SKM-1 (cell line): Measurements from ENCODE around the gene TJP1.
"Not testable (repeated sequence)": the region's sequence is repeated elsewhere in the genome, so short reads cannot be mapped to it uniquely, and the experiment has no call there.

Experiments
- DNase-seq: peaks from one replicate; lab custom pipeline; 2025; ENCODE audit not compliant: unreplicated experiment; lab: John Stamatoyannopoulos, UW

The TJP1 gene

DNA sequence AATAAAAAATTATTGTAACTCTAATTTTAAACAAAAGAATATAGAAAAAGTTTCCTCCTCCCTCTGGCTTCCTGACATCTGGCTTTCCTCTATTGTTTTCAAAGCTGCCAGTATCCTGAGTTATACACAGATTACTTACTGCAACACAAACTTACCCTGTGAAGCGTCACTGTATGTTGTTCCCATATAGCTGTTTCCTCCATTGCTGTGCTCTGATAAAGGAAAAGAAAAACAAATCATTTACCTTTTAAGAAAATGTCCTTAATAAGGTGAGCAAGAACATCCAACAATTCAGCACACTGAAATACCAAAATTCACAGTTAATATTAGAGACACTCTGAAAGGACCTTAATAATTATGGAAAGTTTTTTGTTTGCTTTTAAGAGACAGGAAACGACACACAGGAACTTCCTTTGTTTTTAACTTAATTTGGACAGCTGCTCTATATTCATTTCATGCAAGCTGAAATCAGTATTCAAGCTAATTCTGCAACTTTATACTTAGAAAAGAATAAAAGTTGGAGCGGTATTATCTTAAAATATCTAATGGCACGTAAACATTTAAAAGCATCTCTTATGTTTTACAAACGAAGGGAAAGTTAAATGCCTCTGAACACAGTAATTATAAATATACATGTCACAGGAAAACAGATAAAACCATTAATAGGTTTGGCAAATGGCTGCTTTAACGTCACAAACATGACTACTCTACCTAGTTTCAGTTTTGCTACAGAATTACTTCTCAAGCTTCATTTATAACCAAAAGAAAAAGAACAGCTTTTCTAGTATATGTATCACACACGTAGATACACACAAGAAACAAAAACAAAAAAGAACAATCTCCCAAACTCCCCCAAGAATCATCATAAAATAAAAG lies 21.5 kb downstream of the TJP1 start:
- DNase-seq = no peak

DNA sequence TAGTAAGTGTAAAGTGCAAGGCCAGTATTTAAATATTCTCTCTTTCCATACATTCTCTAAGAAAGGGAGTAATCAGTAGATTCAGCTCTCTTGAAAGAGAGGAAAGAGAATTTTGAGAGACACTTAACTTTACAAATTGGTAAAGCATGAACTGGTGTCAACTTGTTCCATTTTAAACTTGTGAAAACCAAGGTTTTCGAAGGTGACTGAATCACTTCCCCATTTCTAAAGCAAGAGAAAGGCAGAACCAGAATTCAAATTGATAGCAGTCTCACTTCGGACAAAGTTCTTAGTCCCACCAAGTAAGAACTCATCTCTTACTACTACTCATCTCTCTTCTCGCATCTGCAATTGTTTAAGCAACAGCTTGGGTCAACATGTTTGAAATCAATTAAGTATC lies 22.4 kb downstream of the TJP1 start:
- no peak for DNase-seq

- DNase-seq = no peak
Measured at GRCh38 chr15:29795610-29796009, 26.7 kb downstream of the TJP1 start.

- no peak for DNase-seq
Measured at GRCh38 chr15:29792426-29793159, 29.7 kb downstream of the TJP1 start.

- DNase-seq = no peak
Measured at GRCh38 chr15:29790607-29791006, 31.7 kb downstream of the TJP1 start.

DNA sequence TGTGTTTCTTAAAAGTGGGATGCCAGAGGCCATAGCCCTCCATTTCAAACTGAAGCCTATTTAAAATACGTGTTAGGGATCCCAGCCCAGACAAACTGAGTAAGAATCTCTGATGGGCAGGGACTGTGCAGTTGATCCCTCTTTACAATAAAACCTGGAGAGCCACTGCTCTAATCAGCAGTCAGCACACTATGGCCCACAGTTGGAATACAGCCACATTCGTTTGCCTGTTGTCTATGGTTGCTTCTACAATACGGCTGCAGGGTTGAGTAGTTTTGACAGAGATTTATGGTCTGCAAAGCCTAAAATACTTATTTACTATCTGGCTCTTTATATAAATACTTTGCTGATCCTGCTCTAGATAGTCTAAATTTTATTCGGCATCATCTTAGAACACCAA lies 32.4 kb downstream of the TJP1 start:
- DNase-seq = no peak

DNA sequence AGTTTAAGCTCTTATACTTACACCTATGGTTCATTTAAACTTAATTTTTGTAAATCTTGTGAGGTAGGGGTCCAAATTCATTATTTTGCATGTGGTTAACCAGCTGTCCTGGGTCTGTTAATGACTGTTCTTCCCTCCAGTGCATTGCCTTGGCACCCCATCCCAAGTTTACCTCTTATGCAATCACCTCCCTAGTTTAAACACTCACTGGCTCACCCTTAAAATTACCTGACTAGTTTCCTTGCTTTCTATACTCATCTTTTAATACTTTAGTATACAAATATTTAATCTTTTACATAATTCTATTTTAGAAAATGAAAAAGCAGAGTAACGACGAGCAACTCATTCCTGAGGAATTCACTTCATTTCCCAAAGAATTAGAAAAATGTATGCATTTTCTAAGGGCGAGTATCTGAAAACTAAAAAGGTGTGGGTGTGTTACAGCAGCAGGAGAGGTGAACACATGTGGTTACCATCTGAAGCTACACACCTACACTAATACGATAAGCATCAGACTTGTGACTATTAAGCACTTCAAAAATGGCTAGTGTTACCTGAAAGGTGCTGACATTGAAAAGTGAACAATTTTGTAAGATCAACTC lies 33.7 kb downstream of the TJP1 start:
- no peak for DNase-seq

GRCh38 chr15:29787767-29788166 lies 34.5 kb downstream of the TJP1 start:
- DNase-seq = no peak

GRCh38 chr15:29785642-29786041 lies 36.6 kb downstream of the TJP1 start:
- DNase-seq = no peak

GRCh38 chr15:29785136-29785535 lies 37.1 kb downstream of the TJP1 start:
- DNase-seq = no peak

DNA sequence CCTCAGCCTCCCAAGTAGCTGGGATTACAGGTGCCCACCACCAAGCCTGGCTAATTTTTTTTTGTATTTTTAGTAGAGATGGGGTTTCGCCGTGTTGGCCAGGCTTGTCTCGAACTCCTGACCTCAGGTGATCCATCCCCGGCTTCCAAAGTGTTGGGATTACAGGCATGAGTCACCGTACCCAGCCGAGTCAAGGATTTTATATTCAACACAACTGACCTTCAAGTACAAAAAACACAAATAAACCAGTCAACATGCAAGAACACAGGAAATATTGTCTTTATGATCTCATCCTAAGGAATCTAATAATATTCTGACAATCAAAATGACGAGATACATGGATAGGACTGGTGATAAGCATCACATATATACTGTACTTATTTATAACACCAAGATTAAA lies 37.9 kb downstream of the TJP1 start:
- no peak for DNase-seq

- not testable (repeated sequence) for DNase-seq
Measured at GRCh38 chr15:29782816-29783215, 39.5 kb downstream of the TJP1 start.

DNA sequence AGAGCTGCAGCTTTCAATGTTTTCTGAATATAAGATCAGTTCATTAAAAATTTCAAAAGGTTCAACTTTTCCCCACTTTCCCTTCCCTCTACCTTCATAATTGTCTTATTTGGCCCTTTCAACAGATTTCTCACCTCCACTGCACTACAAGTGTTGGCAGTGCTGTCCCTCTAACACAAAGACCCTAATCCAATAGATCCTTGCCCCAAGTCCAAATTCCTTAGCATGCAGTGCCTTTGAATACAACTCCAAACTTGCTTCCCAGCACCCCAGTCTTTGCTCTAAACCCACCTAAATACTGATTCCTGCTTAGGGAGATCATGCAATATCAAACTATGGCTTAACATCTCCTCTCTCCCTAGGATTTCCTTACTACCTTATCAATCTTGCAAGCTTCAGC lies 43.9 kb downstream of the TJP1 start:
- no peak for DNase-seq

DNA sequence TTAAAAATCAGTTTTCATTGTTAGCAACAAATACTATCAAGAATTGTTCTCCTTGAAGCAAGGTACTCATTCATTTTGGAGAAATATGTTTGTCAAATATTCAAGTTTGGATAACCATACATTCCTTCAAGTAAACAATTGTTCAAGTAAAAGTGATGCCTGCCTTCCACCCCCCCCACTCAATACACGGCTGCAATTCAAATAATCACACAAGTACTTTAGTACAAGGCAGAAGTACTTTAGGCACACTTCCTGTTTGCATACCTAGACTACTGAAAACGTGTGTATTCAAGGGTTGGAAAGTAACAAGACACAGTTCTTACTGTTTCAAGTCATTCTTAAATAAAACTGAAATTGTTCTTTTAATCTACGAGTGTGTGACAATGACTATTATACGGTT lies 45.4 kb downstream of the TJP1 start:
- DNase-seq = no peak

GRCh38 chr15:29774900-29775299 lies 47.4 kb downstream of the TJP1 start:
- DNase-seq = no peak

DNA sequence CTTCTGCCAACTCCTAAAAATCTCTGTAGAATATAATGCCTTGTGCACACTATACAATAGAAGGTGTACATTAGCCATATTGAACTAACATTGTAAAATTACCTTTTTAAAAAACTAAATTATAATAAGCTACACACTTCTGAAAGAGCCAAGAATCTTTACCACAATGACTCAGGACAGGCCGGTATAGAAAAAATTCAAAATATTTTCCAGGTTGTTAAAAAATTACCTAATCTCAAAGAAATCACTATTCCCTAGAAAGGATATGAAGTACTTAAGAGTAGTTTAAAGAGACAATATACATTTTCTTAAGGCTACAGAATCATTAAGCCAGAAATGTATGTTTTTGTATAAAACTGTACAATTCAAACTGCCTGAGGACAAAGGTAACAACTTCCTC lies 48.5 kb downstream of the TJP1 start:
- DNase-seq = no peak

- no peak for DNase-seq
Measured at GRCh38 chr15:29773000-29773399, 49.3 kb downstream of the TJP1 start.

DNA sequence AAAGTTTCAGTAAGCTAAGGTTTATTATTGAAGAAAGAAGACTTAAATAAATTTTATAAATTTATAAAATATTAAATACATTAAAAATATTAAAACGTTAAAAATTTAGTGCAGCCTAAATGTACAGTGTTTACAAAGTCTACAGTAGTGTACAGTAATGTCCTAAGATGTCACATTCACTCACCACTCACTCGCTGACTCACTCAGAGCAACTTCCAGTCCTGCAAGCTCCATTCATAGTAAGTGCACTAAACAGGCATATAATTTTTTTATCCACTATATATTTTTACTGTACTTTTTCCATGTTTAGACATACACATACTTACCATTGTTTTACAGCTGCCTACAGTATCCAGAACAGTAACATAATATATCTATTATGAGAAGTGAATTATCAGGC lies 51.5 kb downstream of the TJP1 start:
- no peak for DNase-seq

DNA sequence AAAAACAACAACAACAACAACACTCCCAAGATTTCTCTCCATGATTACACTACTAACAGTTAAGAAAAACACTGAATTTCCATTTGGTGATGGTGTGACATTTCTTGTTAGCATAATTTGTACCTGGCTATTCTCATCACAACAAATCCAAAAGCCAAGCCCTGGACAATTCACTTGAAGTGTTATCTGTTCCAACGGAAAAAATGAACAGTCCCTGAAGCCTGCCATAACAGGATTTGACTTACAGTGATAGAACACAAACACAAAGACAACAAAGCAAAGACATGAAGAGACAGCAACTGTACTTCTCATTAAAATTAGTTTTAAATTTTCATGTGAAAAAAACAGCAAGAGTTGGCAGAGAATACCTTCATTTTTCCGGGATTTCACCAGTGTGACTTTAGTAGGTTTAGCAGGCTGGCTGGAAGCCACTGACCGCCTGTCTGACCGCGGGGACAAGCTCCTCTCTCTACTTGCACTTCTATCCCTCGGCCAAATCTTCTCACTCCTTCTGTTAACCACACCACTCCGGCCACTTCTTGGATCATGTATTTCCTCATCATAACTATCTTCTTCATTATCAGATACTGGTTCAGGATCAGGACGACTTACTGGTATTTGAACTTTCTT lies 56.3 kb downstream of the TJP1 start:
- no peak for DNase-seq

DNA sequence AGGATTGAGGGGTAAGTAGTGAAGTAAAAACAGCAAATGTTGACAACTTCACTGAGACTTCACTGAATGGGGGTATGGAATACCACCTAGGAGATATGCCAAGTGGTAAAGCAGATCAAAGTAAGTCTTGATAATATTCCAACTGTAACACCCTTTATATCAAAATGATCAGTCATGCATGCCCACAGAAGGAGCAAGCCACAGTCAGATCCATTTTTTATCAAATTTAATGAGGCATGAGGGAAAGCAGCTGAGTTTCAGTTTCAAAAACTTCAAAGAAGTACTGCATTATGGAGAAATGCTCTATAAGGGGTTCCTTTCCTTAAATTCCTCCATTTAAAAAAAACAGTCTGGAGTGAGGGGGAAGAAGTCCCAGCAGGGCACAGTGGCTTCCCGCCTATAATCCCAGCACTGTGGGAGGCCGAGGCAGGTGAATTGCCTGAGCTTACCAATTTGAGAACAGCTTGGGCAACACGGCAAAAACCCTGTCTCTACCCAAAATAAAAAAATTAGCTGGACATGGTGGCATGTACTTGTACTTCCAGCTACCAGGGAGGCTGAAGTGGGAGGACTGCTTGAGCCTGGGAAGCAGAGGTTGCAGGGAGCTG lies 56.9 kb downstream of the TJP1 start:
- DNase-seq = no peak

GRCh38 chr15:29759596-29759995 lies 62.7 kb downstream of the TJP1 start:
- no peak for DNase-seq
